DMS153 (cell line): ENCODE measurements around the gene SLC2A13.
A peak's percentile ranks its signal among the peaks of the same experiment; 100 is the strongest.
"Not testable (repeated sequence)": the region's sequence is repeated elsewhere in the genome, so short reads cannot be mapped to it uniquely, and the experiment has no call there.

Experiments used
- DNase-seq: peaks from one replicate; lab custom pipeline; 2025; lab: John Stamatoyannopoulos, UW

SLC2A13 gene

DNA sequence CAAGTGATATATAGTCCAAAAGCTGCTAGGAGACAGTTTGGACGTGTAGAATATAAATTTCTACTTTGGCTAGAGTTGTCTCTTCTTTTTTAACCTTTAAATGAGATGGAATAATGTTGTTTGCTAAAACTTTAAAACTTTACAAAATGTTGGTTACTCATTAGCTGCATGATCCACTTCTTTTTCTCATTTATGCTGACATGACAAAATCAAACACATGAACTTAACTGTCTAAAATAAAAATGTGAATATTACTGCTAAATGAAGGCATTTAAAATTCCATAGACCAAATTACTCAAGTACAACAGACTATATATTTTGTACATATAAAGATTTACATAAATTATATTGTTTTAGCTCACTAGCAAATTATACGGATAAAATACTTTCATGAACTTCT, 350.4 kb downstream of the SLC2A13 start:
- no peak for DNase-seq

DNA sequence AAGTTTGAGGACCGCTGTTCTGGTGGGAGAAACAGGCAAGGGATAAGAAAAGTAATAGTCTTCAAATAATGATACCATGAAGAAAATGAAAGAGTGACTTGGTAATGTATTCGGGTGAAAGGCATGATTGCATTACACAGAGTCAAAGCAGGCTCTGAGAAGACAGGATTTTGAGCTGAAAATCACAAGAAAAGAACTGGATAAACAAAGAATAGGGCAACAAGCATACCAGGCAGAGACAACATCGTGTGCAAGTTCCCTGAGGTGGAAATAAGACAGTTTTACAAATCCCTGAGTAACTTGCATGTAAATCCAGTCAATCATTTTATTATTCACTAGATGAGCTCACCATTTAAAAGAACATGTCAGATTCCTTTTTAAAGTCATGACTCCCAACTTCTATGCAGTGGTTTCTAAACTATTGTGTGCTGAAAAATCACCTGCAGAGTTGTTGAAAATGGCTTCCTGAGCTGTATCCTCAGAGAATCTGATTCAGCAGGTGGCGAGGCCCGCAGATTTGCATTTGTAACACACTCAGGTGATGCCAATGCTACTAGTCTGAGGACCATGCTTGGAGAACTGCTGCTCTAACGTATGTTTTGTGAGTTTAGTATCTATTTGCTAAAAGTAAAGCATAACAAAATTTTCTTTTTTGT, 353.3 kb downstream of the SLC2A13 start:
- DNase-seq = no peak

DNA sequence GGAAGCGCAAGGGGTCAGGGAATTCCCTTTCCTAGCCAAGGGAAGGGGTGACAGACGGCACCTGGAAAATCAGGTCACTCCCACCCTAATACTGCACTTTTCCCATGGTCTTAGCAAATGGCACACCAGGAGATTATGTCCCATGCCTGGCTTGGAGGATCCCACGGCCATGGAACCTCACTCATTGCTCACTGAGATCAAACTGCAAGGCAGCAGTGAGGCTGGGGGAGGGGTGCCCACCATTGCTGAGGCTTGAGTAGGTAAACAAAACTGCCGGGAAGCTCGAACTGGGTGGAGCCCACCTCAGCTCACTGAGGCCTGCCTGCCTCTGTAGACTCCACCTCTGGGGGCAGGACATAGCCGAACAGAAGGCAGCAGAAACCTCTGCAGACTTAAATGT, 359.7 kb downstream of the SLC2A13 start:
- DNase-seq = not testable (repeated sequence)

DNA sequence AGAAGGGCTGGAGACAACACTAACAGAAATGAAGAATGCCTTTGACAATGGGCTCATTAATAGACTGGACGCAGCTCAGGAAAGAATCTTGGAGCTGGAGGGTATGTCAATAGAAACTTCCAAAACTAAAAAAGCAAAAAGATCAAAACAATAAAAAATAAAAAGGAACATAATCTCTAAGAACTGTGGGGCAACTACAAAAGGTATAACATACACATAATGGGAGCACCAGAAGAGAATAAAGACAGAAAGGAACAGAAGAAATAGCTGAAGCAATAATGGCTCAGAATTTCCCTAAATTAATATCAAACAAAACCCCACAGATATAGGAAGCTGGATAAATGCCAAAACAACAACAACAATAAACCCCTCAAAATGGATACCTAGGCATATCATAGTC, 362.2 kb downstream of the SLC2A13 start:
- no peak for DNase-seq

DNA sequence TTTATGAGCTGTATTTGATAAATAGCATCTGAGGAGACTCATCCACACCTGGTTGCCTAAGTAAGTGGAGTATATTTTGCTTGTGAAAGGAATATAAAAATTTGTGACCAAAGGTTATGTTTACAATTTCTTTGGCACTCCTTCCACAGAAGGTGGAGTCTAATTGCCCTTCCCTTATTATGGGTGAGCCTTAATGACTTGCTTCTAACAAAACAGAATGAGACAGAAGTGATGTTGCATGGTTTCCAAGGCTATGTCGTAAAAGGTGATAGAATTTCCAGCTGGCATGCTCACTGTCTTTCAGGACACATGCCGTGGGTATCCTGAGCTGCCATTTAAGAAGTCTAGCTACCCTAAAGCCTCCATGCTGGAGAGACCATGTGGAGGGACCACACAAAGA, 369.5 kb downstream of the SLC2A13 start:
- DNase-seq = no peak

DNA sequence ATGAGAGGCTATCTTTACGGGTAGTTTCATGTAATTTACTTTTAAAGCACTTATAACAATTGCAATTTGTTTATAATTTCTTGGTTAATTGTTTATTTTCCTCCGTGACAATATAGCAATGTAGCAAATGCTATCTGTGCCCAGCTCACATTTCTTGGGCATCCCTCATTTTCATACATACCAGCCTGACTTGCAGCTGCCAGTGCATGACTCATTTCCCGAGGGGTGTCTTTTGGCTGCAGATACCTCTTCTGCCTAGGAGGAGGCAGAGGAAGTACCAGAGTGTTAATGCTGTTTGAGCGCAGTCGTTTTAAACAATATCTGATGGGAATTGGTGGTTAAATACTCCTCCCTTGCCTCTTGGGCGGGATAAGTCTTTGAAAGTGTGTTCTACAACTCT, 382.1 kb downstream of the SLC2A13 start:
- peak; percentile 21 for DNase-seq

DNA sequence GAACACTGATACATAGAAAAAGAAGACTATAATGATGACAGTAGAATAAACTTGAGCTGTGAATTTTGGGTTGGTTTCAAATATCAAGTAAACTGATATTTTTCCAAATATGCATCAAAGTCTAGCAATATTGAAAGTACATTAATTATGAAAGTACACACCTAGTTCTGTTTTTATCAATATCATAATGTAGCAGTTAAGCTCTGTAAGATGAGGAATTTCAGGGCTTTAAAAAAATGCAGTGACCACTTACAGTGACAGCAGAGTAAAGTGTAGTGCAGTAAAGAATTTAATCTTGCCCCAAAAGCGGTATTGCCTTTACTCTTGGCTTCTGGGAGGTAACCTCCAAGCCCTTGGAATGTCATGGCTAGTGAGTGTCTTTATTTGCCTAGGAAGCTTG, 383.4 kb downstream of the SLC2A13 start:
- DNase-seq = no peak

DNA sequence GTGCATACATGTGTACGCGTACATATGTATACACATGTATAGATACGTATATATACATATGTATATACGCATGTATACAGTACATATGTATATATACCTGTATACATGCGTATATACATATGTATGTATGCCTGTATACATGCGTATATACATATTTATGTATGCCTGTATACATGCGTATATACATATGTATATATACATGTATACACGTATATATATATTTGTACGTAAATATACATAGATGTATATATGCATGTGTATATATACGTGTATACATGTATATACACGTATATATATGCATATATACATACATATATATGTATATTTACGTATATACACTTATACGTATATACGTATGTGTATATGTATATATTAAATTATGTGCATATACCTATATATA, 392.3 kb downstream of the SLC2A13 start:
- no peak for DNase-seq

DNA sequence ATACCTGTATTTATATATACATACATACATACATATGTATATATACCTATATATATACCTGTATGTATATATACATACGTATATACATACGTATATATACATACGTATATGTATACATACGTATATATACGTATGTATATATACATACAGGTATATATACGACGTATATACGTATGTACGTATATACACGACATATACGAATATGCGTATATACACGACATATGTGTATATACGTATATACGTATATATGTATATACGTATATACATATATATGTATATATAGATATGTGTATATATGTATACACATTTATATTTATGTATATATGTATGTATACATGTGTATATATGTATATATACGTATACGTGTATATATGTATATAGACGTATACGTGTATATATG, 393.5 kb downstream of the SLC2A13 start:
- DNase-seq = no peak
